HCT116 (cell line): ENCODE results near the gene GOLT1A.

Source experiments
- ATF3 ChIP-seq: IDR thresholded peaks from 2 replicates; pipeline ENCODE4 v1.6.1; 2012
- CTCF ChIP-seq, 3 experiments: fragments of 200-600 bp in 1 of 3; sonication (generic) in 1 of 3; IDR thresholded peaks in 2 of 3; conservative IDR thresholded peaks in 1 of 3; 2 replicates each; pipeline ENCODE4 v1.5.1; 2012 to 2017; ENCODE audit warnings: low read depth in 2 of 3, low read length in 2 of 3, antibody characterized with exemption in 1 of 3, borderline replicate concordance in 1 of 3, control low read depth in 1 of 3, mild to moderate bottlenecking in 1 of 3, mixed read lengths in 1 of 3, mixed run types in 1 of 3, moderate library complexity in 1 of 3; ENCODE audit not compliant: insufficient read depth in 1 of 3
- EGR1 ChIP-seq: IDR thresholded peaks from 2 replicates; pipeline ENCODE4 v1.6.1; 2012; ENCODE audit warnings: low read depth
- ELF1 ChIP-seq: IDR thresholded peaks from 2 replicates; pipeline ENCODE4 v1.6.1; 2012; ENCODE audit warnings: low read depth, borderline replicate concordance
- EZH2 ChIP-seq: fragments of 200-600 bp; sonication (generic); IDR thresholded peaks from 2 replicates; pipeline ENCODE4 v1.6.1; 2017; ENCODE audit warnings: antibody characterized with exemption, mixed run types
- EZH2phosphoT487 ChIP-seq: fragments of 200-600 bp; IDR thresholded peaks from 2 replicates; pipeline ENCODE4 v1.6.1; 2018; ENCODE audit warnings: antibody characterized with exemption, borderline replicate concordance
- JUND ChIP-seq: IDR thresholded peaks from 2 replicates; pipeline ENCODE4 v1.6.1; 2012
- POLR2A ChIP-seq: IDR thresholded peaks from 2 replicates; pipeline ENCODE4 v1.7.0; 2011; ENCODE audit warnings: borderline replicate concordance; ENCODE audit not compliant: insufficient read depth, insufficient read length; ENCODE audit errors: extremely low read depth
- POLR2AphosphoS5 ChIP-seq: IDR thresholded peaks from 2 replicates; pipeline ENCODE4 v1.6.1; 2011; ENCODE audit warnings: mild to moderate bottlenecking, low read depth, low read length, moderate library complexity
- TCF7L2 ChIP-seq: IDR thresholded peaks from 2 replicates; pipeline ENCODE4 v1.7.0; 2011; ENCODE audit warnings: borderline replicate concordance, inconsistent platforms; ENCODE audit not compliant: insufficient read depth, insufficient read length; ENCODE audit errors: extremely low read depth
- ZFX ChIP-seq: fragments of 450-650 bp; IDR thresholded peaks from 2 replicates; pipeline ENCODE4 v1.6.1; 2017

- TF ChIP-seq POLR2A: no peak
- TF ChIP-seq CTCF (IDR thresholded peaks at IDR 0.05 in 2 of 3, conservative IDR thresholded peaks at IDR 0.05 in 1 of 3; ENCODE audit: borderline replicate concordance in 1 of 3, insufficient read depth in 1 of 3, low read depth in 2 of 3, low read length in 2 of 3): no peak
- no peak for TF ChIP-seq POLR2AphosphoS5
- TF ChIP-seq JUND: no peak
- TF ChIP-seq ZFX: no peak
- no peak for TF ChIP-seq TCF7L2
- TF ChIP-seq ELF1: no peak
- TF ChIP-seq EGR1: no peak
- TF ChIP-seq ATF3: no peak
- no peak for TF ChIP-seq EZH2phosphoT487
- TF ChIP-seq EZH2: no peak
These were observed 8.3 kb downstream of the GOLT1A start for GRCh38 chr1:204205486-204205885.
